ENCODE measurements around the gene RNF212. TPM values are rescaled to one million over a fixed set of nuclear protein-coding genes. Genes with fewer than 3 reads are reported as not detected.

Gene RNF212
- total and polyA plus RNA-seq, 10 of the 15 experiments (the other 5 are each of a cell fraction or from before 2014, with no cell fraction given): not detected

DNA sequence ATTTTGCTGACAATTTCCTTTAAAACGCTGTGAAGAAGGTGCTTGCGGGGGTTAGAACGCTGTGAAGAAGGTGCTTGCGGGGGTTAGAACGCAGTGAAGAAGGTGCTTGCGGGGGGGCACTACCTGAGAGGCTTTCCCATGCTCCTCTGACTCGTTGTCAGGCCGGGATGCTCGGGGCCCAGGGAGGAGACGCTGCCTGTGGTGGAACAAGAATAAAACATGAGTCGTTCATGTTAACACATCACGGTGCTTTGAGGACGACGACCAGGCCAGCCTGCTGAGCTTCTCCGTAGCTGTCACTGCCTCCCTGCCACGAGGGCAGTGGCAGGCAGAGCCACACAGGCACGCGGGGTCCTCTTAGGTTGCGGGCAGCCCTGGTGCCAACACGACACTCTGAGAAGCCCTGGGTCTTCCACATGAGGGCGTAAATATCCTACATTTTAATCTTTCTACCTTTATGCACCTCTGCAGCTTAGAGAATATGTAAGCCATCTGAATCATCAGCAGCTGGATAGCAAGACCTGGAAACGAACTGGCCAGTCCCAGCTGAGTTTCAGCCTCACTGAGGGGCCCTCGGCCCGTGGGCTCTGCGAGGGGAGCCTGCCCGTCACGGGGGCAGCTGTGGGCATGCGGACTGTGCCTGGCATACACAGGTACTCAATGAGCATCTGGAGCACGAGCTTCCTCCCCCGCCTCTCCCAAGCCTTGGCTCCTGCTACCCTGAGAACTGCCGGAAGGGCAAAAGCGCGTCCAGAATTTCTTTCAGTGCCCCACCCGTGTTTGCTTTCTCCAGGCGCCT, 55.0 kb downstream of the RNF212 start:
- FAIRE-seq: no peak
- Histone ChIP-seq H3K9ac (ENCODE audit: control insufficient read depth, insufficient read depth, low read length) (no peak overlapping the region), H2AFZ (ENCODE audit: control insufficient read depth, low read depth, low read length) (no peak overlapping the region), H3K27ac (ENCODE audit: control insufficient read depth, insufficient read depth) (no peak overlapping the region), H3K27me3 (replicated peaks in 1 of 2; ENCODE audit: control insufficient read depth in 2 of 2, insufficient read depth in 2 of 2, low read length in 1 of 2) (peaks cover 0 to 2% of the 10 kb centered on the region in 2 experiments; a peak in 2 of 4 replicates), H4K20me1 (ENCODE audit: control insufficient read depth, insufficient read depth) (no peaks in the 10 kb centered on the region), H3K4me1 (ENCODE audit: control insufficient read depth, insufficient read depth, low read length) (no peaks in the 10 kb centered on the region), H3K9me3 (replicated peaks; ENCODE audit: control insufficient read depth, insufficient read depth, low read length) (no peaks in the 10 kb centered on the region), H3K4me3 (no peak overlapping the region), H3K36me3 (ENCODE audit: control insufficient read depth in 2 of 2, insufficient read depth in 2 of 2, low read length in 1 of 2) (no peaks in the 10 kb centered on the region), H3K4me2 (ENCODE audit: control insufficient read depth, insufficient read depth) (no peak overlapping the region), H3K79me2 (ENCODE audit: control insufficient read depth, insufficient read depth, low read length) (no peaks in the 10 kb centered on the region)
- CTCF ChIA-PET: no interaction called here
- SMC1A ChIA-PET (ENCODE audit: uncharacterized antibody, unreplicated experiment): no interaction called here
- DNase-seq (ENCODE audit: low read depth, low spot score): no peak
- 45% methylated on average over 35 of the region's 35 CpGs for WGBS (ENCODE audit: insufficient coverage, insufficient replicate concordance, low lambda C conversion rate, missing lambda C conversion rate)
- POLR2A ChIA-PET: no interaction called here
- intact Hi-C loops (cut with micrococcal nuclease; ENCODE audit: unreplicated experiment): no loop called here
- ATAC-seq: no peak
- RAD21 ChIA-PET (ENCODE audit: unreplicated experiment): no interaction called here
- no peak for TF ChIP-seq ZNF24 (IDR thresholded peaks at IDR 0.05)
- TF ChIP-seq CBX5 (IDR thresholded peaks at IDR 0.05; ENCODE audit: low read depth): no peak
- TF ChIP-seq ZNF217 (IDR thresholded peaks at IDR 0.05): no peak
- TF ChIP-seq IRF4 (IDR thresholded peaks at IDR 0.05; ENCODE audit: low read depth, low read length): no peak
- TF ChIP-seq RFX5 (IDR thresholded peaks at IDR 0.05; ENCODE audit: low read depth, low read length): no peak
- TF ChIP-seq CREB1 (IDR thresholded peaks at IDR 0.05; ENCODE audit: low read depth): no peak
- TF ChIP-seq DPF2 (IDR thresholded peaks at IDR 0.05): no peak
- TF ChIP-seq TBL1XR1 (IDR thresholded peaks at IDR 0.05; ENCODE audit: low read depth, low read length): no peak
- no peak for TF ChIP-seq KDM1A (IDR thresholded peaks at IDR 0.05; ENCODE audit: borderline replicate concordance)
- no peak for TF ChIP-seq SUPT20H (IDR thresholded peaks at IDR 0.05; ENCODE audit: borderline replicate concordance, control insufficient read depth, low read depth, low read length)
- TF ChIP-seq, protein P1, sequence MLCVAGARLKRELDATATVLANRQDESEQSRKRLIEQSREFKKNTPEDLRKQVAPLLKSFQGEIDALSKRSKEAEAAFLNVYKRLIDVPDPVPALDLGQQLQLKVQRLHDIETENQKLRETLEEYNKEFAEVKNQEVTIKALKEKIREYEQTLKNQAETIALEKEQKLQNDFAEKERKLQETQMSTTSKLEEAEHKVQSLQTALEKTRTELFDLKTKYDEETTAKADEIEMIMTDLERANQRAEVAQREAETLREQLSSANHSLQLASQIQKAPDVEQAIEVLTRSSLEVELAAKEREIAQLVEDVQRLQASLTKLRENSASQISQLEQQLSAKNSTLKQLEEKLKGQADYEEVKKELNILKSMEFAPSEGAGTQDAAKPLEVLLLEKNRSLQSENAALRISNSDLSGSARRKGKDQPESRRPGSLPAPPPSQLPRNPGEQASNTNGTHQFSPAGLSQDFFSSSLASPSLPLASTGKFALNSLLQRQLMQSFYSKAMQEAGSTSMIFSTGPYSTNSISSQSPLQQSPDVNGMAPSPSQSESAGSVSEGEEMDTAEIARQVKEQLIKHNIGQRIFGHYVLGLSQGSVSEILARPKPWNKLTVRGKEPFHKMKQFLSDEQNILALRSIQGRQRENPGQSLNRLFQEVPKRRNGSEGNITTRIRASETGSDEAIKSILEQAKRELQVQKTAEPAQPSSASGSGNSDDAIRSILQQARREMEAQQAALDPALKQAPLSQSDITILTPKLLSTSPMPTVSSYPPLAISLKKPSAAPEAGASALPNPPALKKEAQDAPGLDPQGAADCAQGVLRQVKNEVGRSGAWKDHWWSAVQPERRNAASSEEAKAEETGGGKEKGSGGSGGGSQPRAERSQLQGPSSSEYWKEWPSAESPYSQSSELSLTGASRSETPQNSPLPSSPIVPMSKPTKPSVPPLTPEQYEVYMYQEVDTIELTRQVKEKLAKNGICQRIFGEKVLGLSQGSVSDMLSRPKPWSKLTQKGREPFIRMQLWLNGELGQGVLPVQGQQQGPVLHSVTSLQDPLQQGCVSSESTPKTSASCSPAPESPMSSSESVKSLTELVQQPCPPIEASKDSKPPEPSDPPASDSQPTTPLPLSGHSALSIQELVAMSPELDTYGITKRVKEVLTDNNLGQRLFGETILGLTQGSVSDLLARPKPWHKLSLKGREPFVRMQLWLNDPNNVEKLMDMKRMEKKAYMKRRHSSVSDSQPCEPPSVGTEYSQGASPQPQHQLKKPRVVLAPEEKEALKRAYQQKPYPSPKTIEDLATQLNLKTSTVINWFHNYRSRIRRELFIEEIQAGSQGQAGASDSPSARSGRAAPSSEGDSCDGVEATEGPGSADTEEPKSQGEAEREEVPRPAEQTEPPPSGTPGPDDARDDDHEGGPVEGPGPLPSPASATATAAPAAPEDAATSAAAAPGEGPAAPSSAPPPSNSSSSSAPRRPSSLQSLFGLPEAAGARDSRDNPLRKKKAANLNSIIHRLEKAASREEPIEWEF (IDR thresholded peaks at IDR 0.05; ENCODE audit: insufficient replicate concordance, low read depth, low read length): no peak
- TF ChIP-seq IKZF2 (IDR thresholded peaks at IDR 0.05): no peak
- no peak for TF ChIP-seq SIN3A (IDR thresholded peaks at IDR 0.05; ENCODE audit: low read depth, low read length)
- TF ChIP-seq, protein P2, sequence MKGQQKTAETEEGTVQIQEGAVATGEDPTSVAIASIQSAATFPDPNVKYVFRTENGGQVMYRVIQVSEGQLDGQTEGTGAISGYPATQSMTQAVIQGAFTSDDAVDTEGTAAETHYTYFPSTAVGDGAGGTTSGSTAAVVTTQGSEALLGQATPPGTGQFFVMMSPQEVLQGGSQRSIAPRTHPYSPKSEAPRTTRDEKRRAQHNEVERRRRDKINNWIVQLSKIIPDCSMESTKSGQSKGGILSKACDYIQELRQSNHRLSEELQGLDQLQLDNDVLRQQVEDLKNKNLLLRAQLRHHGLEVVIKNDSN (IDR thresholded peaks at IDR 0.05; ENCODE audit: borderline replicate concordance, extremely low read length, insufficient read depth, low read depth, low read length): no peak
- no TSS peak for BruUV-seq (replicated peaks)
- in situ Hi-C loops (cut with MboI): no loop called here

All from GM12878 (cell line).